HG02938 (cell line): ENCODE measurements around the gene NGF.

Experiments used
- ATAC-seq: cut with Tn5 transposase; IDR thresholded peaks from one replicate; pipeline ENCODE4 v1.9.1; 2021; ENCODE audit warnings: mild to moderate bottlenecking, moderate library complexity; ENCODE audit not compliant: unreplicated experiment

The NGF gene

DNA sequence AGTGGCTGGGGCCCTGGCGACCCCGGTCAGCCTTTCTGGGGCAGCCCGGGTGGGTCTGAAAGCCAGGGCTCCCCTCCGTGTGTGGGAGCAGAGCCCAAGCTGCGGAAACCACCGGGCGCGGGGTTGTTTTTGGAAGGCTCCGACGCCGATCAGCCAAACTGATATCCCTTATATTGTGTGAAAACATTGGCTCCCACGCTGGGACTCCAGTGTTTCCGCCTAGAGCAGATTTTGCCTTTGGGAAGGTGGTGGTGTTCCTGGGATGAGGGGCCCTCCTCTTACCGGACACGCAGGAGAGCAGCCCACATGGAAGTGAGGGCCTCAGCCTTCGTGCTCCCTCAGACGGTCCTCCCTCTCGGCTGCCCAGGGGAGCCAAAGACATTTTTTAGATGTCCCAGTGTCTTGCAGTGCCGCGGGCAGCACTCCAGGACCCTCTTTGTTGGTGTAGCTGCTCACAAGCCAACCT, 54.3 kb downstream of the NGF start:
- ATAC-seq = no peak

- no peak for ATAC-seq
Observed at GRCh38 chr1:115283249-115283648, 54.8 kb downstream of the NGF start.

DNA sequence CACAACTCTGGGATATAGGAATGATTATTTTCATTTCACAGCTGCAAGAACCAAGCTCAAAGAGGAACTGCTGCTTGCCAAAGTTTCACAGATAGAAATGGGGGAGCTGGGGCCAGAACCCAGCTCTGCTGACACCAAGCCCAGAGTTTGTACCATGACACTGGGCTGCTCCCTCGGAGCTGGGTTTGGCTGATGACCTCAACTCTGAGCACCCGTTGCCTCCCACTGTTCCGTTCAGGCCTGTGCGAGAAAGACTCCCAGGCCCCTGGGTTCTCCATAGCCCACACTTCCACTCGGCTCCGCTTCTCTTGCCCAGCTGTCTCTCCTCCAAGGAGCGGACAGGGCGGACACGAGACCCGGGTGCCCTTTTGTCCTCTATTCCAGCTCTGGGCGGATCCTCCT, 55.2 kb downstream of the NGF start:
- no peak for ATAC-seq

GRCh38 chr1:115281143-115281542, 56.9 kb downstream of the NGF start:
- no peak for ATAC-seq

- no peak for ATAC-seq
Observed at GRCh38 chr1:115280064-115280463, 58.0 kb downstream of the NGF start.

- ATAC-seq = no peak
Observed at GRCh38 chr1:115278211-115278610, 59.8 kb downstream of the NGF start.

- no peak for ATAC-seq
Observed at GRCh38 chr1:115277276-115277675, 60.8 kb downstream of the NGF start.

GRCh38 chr1:115275216-115275615, 62.8 kb downstream of the NGF start:
- no peak for ATAC-seq

- ATAC-seq = no peak
Observed at GRCh38 chr1:115274467-115274866, 63.6 kb downstream of the NGF start.

DNA sequence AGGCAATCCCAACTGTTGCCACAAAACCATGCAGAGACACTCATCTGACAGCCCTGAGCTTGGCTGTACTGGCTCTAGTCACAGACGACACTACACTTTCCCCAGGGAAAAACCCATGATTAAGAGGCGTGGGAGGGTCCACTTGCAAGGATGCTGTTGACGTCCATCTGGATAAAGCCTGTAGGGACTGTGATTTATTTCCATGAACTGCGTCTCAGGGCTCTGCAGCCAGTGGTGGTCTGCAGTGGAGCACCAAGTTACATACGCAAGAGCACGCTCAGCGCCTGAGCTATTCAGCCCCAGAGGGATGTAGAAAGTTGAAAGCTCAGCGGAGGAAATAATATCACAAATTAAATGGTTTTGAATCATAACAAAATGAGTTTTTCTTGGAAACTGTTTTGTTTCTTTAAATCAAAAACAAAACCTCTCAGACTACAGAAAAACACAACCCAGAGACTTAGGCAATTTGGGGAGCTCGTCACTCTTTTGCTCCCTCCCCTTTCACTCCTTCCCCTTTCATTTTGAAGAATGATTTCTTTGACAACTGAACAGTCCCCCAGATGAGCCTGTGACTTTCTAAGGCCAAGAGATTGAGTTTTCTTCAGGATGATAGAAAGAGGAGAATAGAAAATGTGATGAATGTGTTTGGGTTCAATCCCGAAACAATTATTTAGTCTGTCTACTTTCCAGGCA, 71.2 kb downstream of the NGF start:
- no peak for ATAC-seq

DNA sequence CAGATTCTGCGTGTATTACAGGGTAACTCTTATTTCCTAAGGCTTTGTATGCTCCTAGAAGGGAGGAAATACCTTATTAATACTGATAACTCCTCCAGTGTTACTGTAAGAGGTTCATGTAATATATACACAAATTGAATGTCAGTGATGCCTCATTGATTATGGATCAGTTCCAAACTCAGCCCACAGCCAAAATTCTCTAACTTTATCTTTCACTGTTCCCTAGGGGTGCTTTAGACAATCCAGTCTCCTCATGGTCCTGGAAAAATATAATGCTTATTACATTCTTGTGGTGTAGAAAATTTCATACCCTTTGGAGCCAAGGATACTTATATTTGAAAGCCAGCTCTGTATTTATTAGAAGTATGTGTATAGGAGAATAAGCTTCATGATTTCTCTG, 73.0 kb downstream of the NGF start:
- no peak for ATAC-seq

DNA sequence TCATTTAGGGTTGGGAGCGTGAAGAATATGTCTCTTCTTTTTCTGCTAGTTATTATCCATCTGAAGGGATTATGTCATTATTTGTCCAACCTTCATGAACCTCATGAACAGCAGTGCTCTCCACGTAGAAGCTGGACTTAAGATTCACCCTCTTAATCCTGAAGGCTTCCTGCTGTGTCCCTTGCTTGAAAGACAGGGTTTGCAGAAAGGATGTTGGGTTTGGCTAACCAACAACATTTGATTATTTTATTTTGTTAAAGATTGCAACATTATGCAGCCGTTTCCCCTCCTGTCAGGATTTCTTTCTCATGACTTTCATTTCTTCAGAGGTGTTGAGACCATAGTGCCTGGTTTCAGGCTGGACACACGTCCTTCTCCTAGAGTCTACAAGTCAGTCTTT, 75.2 kb downstream of the NGF start:
- no peak for ATAC-seq

DNA sequence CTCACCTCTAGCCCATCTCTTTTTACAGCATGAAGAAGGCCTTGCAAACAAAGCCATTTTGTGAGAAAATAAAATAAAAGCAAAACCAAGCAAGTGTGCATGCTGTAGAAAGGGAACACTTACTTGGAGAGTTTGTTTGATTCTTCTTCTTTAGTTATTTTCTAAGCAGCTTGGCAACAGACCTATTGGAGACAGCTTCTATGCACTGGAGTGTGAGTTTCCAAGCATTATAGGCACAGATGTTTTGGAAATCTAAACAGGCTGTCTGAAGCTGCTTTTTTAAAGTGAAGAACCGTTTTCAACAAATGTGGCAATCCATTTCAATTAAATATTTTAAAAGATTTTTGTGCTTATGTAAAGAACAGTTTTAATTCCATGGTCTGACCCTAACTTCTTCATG, 76.6 kb downstream of the NGF start:
- ATAC-seq = no peak

- no peak for ATAC-seq
Observed at GRCh38 chr1:115258302-115258866, 79.7 kb downstream of the NGF start.

GRCh38 chr1:115257591-115257990, 80.5 kb downstream of the NGF start:
- ATAC-seq = no peak

- ATAC-seq = no peak
Observed at GRCh38 chr1:115255154-115255553, 82.9 kb downstream of the NGF start.

DNA sequence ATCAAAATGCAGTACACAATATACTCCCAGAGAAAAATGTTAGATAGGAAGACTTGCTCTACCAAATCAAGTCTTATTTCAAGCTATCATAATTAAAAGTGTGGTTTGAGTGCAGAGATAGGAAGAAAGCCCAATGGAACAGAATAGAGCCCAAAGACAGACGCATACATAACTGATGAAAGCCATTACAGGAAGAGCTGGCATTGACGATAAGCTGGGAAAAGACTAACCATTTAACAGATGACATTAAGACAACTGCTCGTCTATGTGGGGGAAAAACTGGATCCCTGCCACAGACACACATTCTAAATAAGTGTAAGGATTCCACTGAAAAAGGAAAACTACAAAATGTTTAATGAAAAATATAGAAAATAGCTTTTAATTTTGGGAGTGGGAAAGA, 85.5 kb downstream of the NGF start:
- ATAC-seq = no peak

GRCh38 chr1:115251856-115252255, 86.2 kb downstream of the NGF start:
- ATAC-seq = no peak

- no peak for ATAC-seq
Observed at GRCh38 chr1:115251340-115251748, 86.7 kb downstream of the NGF start.

- no peak for ATAC-seq
Observed at GRCh38 chr1:115246526-115246925, 91.5 kb downstream of the NGF start.

DNA sequence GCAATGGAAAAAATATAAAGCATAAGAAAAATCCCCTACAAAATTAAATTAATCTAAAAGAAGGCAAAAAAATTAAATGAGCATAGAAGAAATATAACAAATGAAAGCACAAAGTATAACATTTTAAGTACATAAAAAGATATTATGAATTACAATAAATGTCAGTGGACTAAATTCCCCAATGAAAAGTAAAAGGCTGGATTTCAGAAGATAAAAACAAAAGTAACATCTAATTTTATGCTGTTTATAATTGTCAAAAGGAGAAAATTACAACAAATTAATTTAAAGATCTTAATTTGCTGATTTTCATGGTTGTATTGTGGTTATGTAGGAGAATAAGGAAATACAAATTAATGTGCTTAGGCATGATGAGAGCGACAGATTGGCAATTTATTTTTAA, 92.8 kb downstream of the NGF start:
- ATAC-seq = no peak

DNA sequence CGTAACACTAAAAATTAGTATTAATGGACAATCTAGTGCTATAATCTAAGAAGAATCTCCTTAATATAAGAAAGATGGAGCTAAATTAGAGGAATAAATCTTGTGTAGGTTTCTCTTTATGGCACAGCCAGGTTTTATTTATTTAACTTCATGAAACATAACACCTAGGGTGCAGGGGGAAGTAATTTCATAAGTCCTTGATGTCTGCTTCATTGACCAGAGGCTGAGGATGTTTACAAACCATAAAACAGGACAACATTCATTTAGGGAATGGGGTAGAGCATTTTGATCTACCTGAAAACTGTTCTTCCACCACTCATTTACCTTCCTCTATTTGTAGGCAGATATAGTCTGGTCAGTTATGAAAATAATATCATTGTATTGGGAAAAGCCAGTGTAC, 95.5 kb downstream of the NGF start:
- no peak for ATAC-seq

DNA sequence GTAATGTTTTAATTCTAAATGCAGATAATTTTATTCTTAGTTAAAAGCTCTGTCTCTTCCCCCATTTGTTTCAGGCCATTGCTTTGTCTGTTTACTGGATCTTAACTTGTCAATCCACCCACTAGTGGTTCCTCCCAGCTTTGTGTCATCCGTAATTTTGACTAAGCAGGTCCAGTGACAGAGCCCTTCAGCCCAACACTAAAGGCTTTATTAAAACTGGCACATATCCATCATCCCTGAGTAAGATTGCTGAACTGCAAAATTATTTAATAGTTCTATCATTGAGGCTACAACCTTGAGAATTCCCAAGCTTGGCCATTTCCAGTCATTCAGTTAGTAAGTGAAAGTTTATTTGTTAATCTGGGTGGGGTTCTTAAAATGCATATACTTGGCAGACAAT, 96.7 kb downstream of the NGF start:
- no peak for ATAC-seq
